SH-SY5Y (cell line): Measurements from ENCODE around the gene PRPF19.

ENCODE experiments used
- GATA2 ChIP-seq: IDR thresholded peaks from 2 replicates; pipeline ENCODE4 v1.6.1; 2011; ENCODE audit warnings: mild to moderate bottlenecking, low read depth, low read length
- GATA3 ChIP-seq: IDR thresholded peaks from 2 replicates; pipeline ENCODE4 v1.6.1; 2011; ENCODE audit warnings: low read depth, mild to moderate bottlenecking, low read length, moderate library complexity

Gene PRPF19

DNA sequence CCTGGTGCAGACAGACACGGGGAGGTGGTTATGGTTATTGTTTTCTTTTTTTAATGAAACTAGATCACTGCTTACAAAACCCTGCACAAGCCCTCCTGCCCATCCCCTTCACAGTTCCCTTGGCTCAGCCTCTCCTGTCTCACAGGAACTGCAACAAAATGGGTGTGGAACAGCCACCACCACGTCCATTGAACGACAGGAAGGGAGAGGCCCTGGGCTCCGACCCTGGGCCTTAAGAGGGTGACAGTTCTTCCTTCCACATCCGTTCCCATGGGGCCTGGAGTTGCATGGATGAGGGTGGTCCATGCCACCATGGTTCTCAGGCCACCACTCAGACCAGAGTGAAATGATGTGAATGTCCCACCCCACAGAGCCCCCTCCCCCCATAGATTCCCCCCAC is 15.7 kb downstream of the PRPF19 start:
- TF ChIP-seq GATA3 (no peak), GATA2 (no peak)

DNA sequence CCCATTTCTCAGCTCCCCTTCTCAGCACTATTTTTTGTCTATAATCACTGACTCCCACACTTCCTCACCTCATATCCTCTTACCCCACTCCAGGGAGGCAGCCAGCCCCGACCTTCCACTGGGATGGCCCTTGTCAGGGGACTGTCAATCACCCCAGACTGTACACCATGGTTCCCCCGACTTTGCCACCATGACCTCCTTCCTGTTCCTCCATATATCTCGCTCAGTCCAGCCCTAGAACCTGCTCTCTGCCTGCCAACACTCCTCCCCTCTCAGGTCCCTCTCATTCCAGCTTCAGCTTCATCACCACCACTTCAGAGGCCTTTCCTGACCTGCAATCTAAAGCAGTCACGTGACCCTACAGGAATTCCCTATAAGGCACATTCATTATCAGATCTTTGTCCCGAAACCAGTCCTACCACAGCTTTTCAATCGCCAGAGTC is 16.5 kb downstream of the PRPF19 start:
- no peak for TF ChIP-seq GATA3
- no peak for TF ChIP-seq GATA2

DNA sequence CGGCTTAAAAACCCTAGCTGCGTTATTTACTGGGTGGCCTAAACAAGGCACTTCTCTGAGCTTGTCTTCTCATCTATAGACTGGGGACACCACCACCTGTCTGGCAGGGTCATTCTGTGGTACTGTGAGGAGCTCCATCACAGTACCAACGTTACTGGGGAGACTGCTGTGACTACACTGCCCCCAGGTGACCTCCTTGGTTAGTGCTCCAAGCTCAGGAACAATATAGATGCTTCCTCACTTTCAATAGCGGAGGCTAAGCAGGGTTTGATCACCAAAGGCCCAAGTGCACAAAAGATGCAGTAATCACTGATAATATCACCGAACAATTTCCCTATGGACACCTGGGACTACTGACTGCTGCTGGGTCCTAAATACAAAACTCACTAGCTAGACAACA is 18.8 kb downstream of the PRPF19 start:
- TF ChIP-seq GATA2, result no peak
- TF ChIP-seq GATA3, result no peak

DNA sequence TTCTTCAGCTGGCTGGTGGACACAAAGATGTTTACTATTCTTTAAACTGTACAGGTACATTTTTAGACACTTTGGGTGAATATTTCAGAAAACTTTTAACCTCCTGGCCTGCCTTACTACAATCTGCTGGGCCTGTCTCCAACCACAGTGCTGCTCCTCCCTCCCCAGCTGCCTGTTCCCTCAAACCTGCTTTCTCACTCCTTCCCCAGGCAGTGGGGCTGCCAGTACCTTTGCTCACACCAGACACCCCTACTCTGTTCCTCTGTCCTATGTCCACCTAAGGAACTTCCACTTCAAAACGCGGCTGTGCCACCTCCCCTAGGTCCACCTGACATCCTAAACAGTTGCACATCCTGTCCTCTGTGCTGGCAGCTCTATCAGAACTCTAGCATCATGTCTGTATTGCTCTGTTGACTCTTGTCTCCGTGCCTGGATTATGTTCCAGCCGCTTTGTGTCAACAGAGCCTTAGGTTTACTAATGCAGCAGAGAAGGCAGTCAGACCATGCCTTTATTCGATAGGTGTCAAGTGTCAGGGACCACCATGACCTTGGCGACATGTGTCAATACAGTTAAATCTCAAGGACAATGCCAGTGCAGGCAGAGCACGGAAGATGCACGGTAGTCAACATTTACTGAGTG is 25.6 kb downstream of the PRPF19 start:
- TF ChIP-seq GATA2 (no peak), GATA3 (no peak)

DNA sequence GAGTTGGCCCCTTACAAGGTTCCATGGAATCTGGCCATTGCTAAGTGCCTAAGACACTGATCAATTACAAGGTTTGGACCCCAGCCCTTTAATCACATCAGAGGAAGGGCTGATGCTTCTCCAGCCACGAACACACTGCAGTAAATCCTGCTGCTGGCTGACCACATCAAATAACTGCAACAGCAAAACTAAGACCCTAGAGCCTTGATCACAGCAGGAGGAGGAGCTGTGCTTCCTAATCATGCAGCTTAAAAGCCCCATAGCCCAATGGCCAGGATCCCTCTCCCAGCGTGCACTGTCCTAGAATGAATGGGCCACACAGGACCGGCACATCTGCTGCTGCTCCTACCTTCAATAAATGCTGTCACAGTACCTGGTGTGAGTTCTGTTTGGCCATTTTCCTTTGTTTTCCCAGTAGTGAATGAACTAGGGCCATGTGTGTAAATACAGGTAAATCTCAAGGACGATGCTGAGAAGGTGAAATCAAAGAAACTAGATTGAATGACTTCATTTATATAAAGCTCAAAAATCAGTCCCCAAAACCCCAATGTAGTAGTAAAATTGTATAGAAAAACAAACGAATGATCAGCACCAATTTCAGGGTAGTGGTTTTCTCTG is 26.3 kb downstream of the PRPF19 start:
- TF ChIP-seq GATA3, result no peak

DNA sequence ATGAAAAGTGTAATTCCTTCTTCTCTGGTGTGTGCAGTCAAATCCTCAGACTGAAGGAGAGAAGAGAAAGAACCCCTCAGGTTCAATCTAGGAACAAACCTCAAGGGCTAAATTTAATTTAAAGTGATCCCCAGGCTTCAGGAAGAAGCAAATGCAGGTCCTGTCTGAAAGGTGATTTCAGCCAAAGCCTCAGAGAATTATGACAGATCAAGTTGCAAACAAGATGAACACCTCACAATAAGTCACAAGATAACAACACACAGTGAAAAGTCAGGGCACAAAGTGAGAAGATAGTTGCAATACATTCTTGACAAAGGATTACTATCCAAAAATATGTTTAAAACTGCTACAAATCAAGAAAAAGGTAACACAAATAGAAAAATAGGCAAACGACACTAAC is 27.3 kb downstream of the PRPF19 start:
- TF ChIP-seq GATA2, result no peak
- TF ChIP-seq GATA3, result no peak

DNA sequence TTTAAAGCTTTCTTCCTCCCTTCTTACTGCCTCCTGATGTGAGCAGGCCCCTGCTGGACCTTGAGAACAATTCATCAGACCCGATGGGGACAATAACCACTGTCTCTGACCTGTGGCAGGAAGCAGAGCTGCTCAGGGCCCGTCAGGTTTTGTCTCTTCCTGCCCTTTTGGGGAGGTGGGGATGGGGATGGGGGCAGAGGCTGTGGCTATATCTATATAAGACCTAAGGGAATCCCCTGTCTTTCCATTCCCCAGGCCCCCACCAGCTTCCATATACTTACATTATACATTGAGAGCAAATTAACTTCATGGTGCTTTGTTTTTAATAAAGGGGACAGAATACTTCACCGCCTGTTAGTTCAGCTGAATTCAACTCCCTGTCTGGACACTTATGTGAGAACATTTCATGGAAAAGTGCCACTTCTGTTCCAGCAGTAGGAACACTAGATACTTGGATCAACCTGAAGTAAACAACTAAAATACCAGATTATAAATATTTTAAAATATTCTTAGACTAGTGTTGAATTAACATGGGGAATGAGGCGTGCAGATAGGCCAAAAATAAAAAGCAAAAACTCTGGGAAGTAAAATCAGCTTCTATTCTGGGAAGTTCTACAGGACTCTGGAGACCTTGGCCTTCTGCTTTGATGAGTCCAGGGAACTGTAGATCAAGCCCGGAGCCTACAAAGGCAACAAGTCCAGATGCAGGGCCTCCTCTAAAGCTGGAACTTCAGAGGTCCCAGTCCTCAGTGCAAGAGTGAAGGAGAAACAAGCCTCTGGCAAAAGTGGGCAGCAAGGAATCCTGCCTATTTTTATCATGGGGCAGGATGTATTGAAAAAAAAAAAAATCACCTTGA is 27.9 kb downstream of the PRPF19 start:
- TF ChIP-seq GATA3 (no peak), GATA2 (no peak)

DNA sequence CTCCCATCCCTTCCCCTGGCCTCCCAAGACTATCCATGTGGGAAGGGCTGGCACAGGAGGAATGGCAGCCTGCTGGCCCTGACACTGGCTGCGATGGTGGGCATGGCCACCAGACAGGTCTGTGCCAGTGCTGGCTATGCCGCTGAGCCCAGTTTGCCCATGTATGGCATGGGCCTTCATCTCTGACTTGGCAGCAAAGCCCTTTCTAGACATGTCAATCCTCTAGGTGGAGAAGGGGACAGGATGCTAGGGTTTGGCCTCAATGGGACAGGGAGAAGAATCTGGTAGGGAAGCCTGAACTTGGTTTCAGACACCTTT is 30.3 kb downstream of the PRPF19 start:
- TF ChIP-seq GATA2 (no peak), GATA3 (no peak)

DNA sequence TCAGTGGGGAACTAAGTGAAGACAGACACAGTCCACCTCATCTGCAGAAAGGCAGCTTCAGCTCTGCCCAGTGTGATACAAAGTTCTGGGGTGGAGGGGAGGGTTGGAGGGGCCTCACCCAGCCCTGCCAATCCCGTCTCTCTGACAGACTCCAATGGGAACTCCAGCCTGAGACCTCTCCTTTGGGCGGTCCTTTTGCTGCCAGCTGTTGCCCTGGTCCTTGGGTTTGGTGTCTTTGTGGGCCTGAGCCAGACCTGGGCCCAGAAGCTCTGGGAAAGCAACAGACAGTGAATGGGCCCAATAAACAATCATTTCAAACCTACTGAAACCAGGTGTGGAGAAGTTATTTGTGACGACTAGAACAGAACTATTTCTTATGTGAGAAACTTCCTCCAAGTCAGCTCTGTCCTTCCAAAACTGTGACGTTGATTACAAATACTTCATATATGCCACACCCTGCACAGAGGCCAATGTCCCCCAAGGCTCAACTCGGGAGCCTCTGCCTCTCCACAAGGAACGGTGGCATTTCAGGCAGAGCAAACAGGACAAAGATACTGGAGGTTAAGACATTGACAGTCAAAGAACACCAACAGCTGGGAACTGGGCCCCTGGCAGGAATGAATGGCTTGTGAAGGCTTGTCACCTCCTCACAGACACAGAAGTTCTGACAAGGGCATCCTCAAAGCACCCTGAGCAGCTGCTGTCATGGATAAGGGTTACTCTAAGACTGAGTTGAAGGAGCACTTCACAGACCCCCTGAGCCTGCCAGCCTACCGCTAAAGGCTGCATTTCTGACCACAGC is 30.8 kb downstream of the PRPF19 start:
- TF ChIP-seq GATA3 (no peak), GATA2 (no peak)

DNA sequence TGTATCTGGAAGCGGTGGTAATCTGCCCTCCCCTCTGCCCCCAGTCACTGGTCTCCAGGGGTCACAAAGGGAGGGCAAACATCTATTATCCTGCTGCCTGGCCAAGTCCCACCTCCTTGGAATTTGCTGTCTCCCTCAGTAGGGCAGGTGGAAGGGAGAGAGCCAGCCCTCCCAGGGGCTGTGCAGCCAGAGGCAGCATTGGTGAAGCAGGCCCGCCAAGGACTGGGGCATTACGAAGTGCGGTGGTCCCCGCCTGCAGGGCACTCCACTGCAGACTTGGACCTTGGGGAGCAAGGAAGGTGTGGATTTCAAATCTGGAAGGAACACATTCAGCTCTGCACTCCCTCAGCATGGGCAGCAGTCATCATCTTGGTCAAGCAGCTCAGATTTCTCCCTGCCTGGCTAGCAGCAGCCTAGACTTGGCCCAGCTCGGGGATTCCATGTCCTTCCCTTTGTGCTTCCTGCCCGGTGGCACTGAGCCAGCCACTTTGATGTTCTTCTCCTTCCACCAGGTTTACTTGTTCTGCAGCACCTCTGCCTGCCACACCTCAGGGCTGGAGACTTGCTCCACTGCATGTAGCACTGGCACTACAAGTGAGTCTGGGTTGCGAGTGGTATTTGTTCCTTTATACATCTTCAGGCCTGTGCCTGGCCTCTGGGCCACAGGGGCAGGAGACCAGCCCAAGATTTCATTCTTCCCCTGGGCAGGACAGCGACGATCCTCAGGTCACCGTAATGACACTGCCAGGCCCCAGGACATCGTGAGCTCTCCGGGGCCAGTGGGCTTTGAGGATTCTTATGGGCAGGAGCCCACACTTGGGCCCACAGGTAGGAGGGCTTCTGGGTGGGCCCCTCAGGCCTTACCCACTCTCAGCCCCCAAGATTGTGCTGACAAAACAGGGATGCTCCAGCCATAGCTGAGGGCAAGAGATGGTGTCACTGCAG is 31.7 kb downstream of the PRPF19 start:
- no peak for TF ChIP-seq GATA2
- no peak for TF ChIP-seq GATA3

DNA sequence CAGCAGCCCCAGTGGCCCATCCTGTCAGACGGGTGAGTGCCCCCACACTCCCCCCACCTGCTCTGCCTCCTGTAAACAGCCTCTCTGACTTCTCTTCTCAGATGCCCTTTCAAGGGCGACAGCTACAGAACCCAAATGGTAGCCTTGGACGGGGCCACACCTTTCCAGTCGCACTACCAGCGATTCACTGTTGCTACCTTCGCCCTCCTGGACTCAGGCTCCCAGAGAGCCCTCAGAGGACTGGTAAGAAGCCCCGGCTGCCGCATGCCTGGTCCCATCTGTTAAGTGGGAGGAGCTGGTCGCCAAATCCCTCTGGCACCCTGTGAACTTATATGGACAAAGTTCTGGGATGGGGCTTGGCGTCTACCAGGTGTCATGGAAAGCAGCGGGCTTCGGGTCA is 32.9 kb downstream of the PRPF19 start:
- no peak for TF ChIP-seq GATA2

DNA sequence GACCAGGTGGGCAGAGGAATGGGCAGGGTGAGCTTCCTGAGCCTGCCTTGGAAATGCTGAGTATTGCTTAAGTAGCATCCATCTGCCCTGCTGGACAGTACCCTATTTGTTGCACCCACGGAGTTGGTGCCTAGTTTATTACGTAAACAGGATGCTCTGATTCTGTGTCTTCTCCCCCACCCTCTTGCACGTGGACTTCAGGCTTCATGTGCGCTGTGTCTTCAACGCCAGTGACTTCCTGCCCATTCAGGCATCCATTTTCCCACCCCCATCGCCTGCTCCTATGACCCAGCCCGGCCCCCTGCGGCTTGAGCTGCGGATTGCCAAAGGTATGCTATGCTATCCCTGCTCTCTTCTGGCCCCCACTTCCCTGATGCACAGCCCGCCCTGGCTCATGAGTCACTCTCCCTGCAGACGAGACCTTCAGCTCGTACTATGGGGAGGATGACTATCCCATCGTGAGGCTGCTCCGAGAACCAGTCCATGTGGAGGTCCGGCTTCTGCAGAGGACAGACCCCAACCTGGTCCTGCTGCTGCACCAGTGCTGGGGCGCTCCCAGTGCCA is 33.3 kb downstream of the PRPF19 start:
- TF ChIP-seq GATA2, result no peak
- no peak for TF ChIP-seq GATA3
